ENCODE results near the gene SOX18.

Gene SOX18

GRCh38 chr20:64036346-64037198, 12.9 kb downstream of the SOX18 start:
- no peak for DNase-seq

- no peak for DNase-seq
Measured at GRCh38 chr20:64035933-64036345, 13.5 kb downstream of the SOX18 start, which contains the start of gene C20orf204. C20orf204 (plus strand) TSS chr20:64036182; CDS start chr20:64036324, 142 bp downstream.

- DNase-seq = no peak
Measured at GRCh38 chr20:64035066-64035932, 14.1 kb downstream of the SOX18 start.

GRCh38 chr20:64033981-64034493, 15.4 kb downstream of the SOX18 start:
- DNase-seq = no peak

- no peak for DNase-seq
Measured at GRCh38 chr20:64032706-64033624, 16.5 kb downstream of the SOX18 start.

GRCh38 chr20:64031822-64032314, 17.6 kb downstream of the SOX18 start:
- no peak for DNase-seq

GRCh38 chr20:64030371-64031134, 18.9 kb downstream of the SOX18 start:
- DNase-seq = no peak

- no peak for DNase-seq
Measured at GRCh38 chr20:64029293-64030117, 19.9 kb downstream of the SOX18 start.

- DNase-seq = no peak
Measured at GRCh38 chr20:64027981-64028685, 21.3 kb downstream of the SOX18 start.

GRCh38 chr20:64025826-64026412, 23.5 kb downstream of the SOX18 start:
- DNase-seq = no peak

- DNase-seq = no peak
Measured at GRCh38 chr20:64025101-64025825, 24.2 kb downstream of the SOX18 start.

- DNase-seq = no peak
Measured at GRCh38 chr20:64024141-64024990, 25.1 kb downstream of the SOX18 start.

- no peak for DNase-seq
Measured at GRCh38 chr20:64023361-64024140, 25.9 kb downstream of the SOX18 start.

GRCh38 chr20:64022671-64023360, 26.6 kb downstream of the SOX18 start:
- DNase-seq = no peak

GRCh38 chr20:64021124-64021975, 28.1 kb downstream of the SOX18 start:
- DNase-seq = no peak
